MM.1S (cell line): Measurements from ENCODE around the gene STK38L.

Experiments used
- DNase-seq: peaks from one replicate; pipeline ENCODE4 v3.0.0-alpha.2; 2015
- H2AFZ ChIP-seq: fragments of 300-600 bp; sonication (generic); 2 replicates; pipeline ENCODE4 v1.6.0; 2016; ENCODE audit warnings: antibody characterized with exemption, low read length
- H3F3A ChIP-seq: fragments of 300-600 bp; sonication (generic); 2 replicates; pipeline ENCODE4 v1.6.1; 2016; ENCODE audit warnings: mild to moderate bottlenecking, antibody characterized with exemption, low read length, moderate library complexity, mixed read lengths; ENCODE audit not compliant: insufficient read depth
- H3K27ac ChIP-seq: fragments of 300-600 bp; sonication (generic); 2 replicates; pipeline ENCODE4 v1.5.1; 2016; ENCODE audit warnings: mild to moderate bottlenecking, low read length
- H3K27me3 ChIP-seq: fragments of 300-600 bp; sonication (generic); replicated peaks from 2 replicates; pipeline ENCODE4 v1.6.0; 2016; ENCODE audit warnings: low read length; ENCODE audit not compliant: insufficient read depth
- H3K36me3 ChIP-seq: fragments of 300-600 bp; sonication (generic); replicated peaks from 2 replicates; pipeline ENCODE4 v1.6.1; 2016; ENCODE audit warnings: mild to moderate bottlenecking, low read length, mixed read lengths; ENCODE audit not compliant: insufficient read depth
- H3K4me1 ChIP-seq: fragments of 300-600 bp; sonication (generic); 2 replicates; pipeline ENCODE4 v1.6.1; 2016; ENCODE audit warnings: low read length, mixed read lengths
- H3K4me2 ChIP-seq: fragments of 300-600 bp; sonication (generic); 2 replicates; pipeline ENCODE4 v1.6.0; 2016; ENCODE audit warnings: low read depth, low read length
- H3K4me3 ChIP-seq: fragments of 300-600 bp; sonication (generic); 2 replicates; pipeline ENCODE4 v1.5.1; 2016; ENCODE audit warnings: low read length, mixed read lengths
- H3K79me2 ChIP-seq: fragments of 300-600 bp; sonication (generic); 2 replicates; pipeline ENCODE4 v1.6.1; 2016; ENCODE audit warnings: mixed run types, low read length, mixed read lengths
- H3K9ac ChIP-seq: fragments of 300-600 bp; sonication (generic); 2 replicates; pipeline ENCODE4 v1.6.1; 2016; ENCODE audit warnings: low read length, mixed read lengths
- H3K9me2 ChIP-seq: fragments of 300-600 bp; sonication (generic); replicated peaks from 2 replicates; pipeline ENCODE4 v1.6.1; 2016; ENCODE audit warnings: mild to moderate bottlenecking, low read length, mixed read lengths; ENCODE audit not compliant: insufficient read depth
- H3K9me3 ChIP-seq: fragments of 300-600 bp; sonication (generic); replicated peaks from 2 replicates; pipeline ENCODE4 v1.6.1; 2016; ENCODE audit warnings: mild to moderate bottlenecking, low read length, mixed read lengths; ENCODE audit not compliant: insufficient read depth
- H4K20me1 ChIP-seq: fragments of 300-600 bp; sonication (generic); 2 replicates; pipeline ENCODE4 v1.6.1; 2016; ENCODE audit warnings: mild to moderate bottlenecking, low read length, moderate library complexity, mixed read lengths; ENCODE audit not compliant: insufficient read depth
- CTCF ChIP-seq: fragments of 300-600 bp; sonication (generic); IDR thresholded peaks from 2 replicates; pipeline ENCODE4 v1.5.1; 2016; ENCODE audit warnings: antibody characterized with exemption, low read length, mixed read lengths
- EZH2 ChIP-seq: fragments of 300-600 bp; sonication (generic); optimal IDR thresholded peaks from 2 replicates; pipeline ENCODE3; 2017; ENCODE audit warnings: low read depth, mild to moderate bottlenecking, antibody characterized with exemption, low read length, mixed read lengths
- EZH2phosphoT487 ChIP-seq: fragments of 300-600 bp; sonication (generic); IDR thresholded peaks from 2 replicates; pipeline ENCODE4 v1.6.1; 2018; ENCODE audit warnings: antibody characterized with exemption, low read length

STK38L gene

DNA sequence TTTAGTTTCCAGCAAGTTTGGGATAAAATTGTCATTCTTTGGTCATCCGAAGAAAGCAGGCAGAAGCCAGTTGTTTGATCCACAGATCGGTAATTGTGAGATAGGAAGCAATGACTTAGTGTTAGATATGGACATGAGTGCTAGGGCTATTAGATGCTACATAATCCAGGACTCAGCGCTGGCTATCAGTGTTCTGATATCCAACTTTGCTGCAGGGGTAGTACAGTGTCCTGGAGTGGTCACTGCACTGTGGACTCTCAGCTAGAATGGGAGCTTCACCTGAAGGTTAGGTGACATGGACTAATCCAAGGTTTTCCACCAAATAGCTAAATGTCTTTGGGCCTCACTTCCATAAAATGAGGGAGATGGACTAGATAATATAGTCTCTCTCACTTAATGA, 39.9 kb downstream of the STK38L start:
- no peak for DNase-seq
- no peaks in the 10 kb centered on the region for H3K9me3 ChIP-seq
- no peaks in the 10 kb centered on the region for H3K4me1 ChIP-seq
- TF ChIP-seq CTCF (no peak), EZH2 (no peak), EZH2phosphoT487 (no peak)
- H3K27ac ChIP-seq, result no peak overlapping the region
- H3K4me3 ChIP-seq, result no peak overlapping the region
- no peaks in the 10 kb centered on the region for H3K27me3 ChIP-seq
- H2AFZ ChIP-seq, result no peak overlapping the region
- no peaks in the 10 kb centered on the region for H3F3A ChIP-seq
- H3K79me2 ChIP-seq, result peaks cover 95% of the 10 kb centered on the region
- H3K4me2 ChIP-seq, result no peak overlapping the region
- H4K20me1 ChIP-seq, result no peaks in the 10 kb centered on the region
- no peak overlapping the region for H3K9ac ChIP-seq
- no peaks in the 10 kb centered on the region; the same call in 1 of the 2 replicates for H3K36me3 ChIP-seq
- no peaks in the 10 kb centered on the region for H3K9me2 ChIP-seq

- no peak for DNase-seq
- Histone ChIP-seq H3K27me3 (no peaks in the 10 kb centered on the region), H3K36me3 (no peaks in the 10 kb centered on the region; the same call in 1 of the 2 replicates), H2AFZ (no peak overlapping the region), H3K4me2 (no peak overlapping the region), H4K20me1 (no peaks in the 10 kb centered on the region), H3K27ac (no peak overlapping the region), H3K9ac (no peak overlapping the region), H3F3A (no peaks in the 10 kb centered on the region), H3K79me2 (peaks cover 94% of the 10 kb centered on the region), H3K4me1 (0 out of 2 replicates have a peak, but pooled peaks cover 7% of the 10 kb centered on the region), H3K4me3 (no peak overlapping the region), H3K9me3 (no peaks in the 10 kb centered on the region), H3K9me2 (no peaks in the 10 kb centered on the region)
- TF ChIP-seq EZH2phosphoT487 (no peak), EZH2 (no peak), CTCF (no peak)
Measured at GRCh38 chr12:27284751-27285150, 40.7 kb downstream of the STK38L start.

GRCh38 chr12:27285403-27285802, 41.3 kb downstream of the STK38L start:
- Histone ChIP-seq H3K4me2 (no peak overlapping the region), H3F3A (no peaks in the 10 kb centered on the region), H3K27ac (no peak overlapping the region), H3K9ac (no peak overlapping the region), H3K9me3 (no peaks in the 10 kb centered on the region), H3K79me2 (peaks cover 94% of the 10 kb centered on the region), H3K27me3 (no peaks in the 10 kb centered on the region), H3K36me3 (no peaks in the 10 kb centered on the region), H3K4me3 (no peak overlapping the region), H2AFZ (no peak overlapping the region), H3K9me2 (no peaks in the 10 kb centered on the region), H3K4me1 (peaks cover 11% of the 10 kb centered on the region; the same call in 1 of the 2 replicates), H4K20me1 (no peaks in the 10 kb centered on the region)
- no peak for DNase-seq
- TF ChIP-seq EZH2 (no peak), EZH2phosphoT487 (no peak), CTCF (no peak)
